ENCODE measurements around the gene BDNF.
"Not testable (repeated sequence)": the region's sequence is repeated elsewhere in the genome, so short reads cannot be mapped to it uniquely, and the experiment has no call there.

The BDNF gene

GRCh38 chr11:27697679-27698275, 2.5 kb downstream of the BDNF start:
- peaks cover 25% of the 10 kb centered on the region for H3K4me1 Mint-ChIP-seq (ENCODE audit: low read depth)
- no peaks in the 10 kb centered on the region for H3K9me3 Mint-ChIP-seq
- no peaks in the 10 kb centered on the region for H3K36me3 Mint-ChIP-seq (ENCODE audit: low read depth)
- H3K27ac Mint-ChIP-seq: no peak overlapping the region
- H3K27me3 Mint-ChIP-seq: peaks cover 73% of the 10 kb centered on the region
- no peak overlapping the region for H3K4me3 Mint-ChIP-seq

- Mint-ChIP-seq H3K9me3 (no peaks in the 10 kb centered on the region), H3K4me3 (no peak overlapping the region), H3K4me1 (ENCODE audit: low read depth) (peaks cover 25% of the 10 kb centered on the region), H3K36me3 (ENCODE audit: low read depth) (no peaks in the 10 kb centered on the region), H3K27me3 (peaks cover 65% of the 10 kb centered on the region), H3K27ac (no peak overlapping the region)
Observed at GRCh38 chr11:27696961-27697360, 3.3 kb downstream of the BDNF start.

GRCh38 chr11:27696115-27696514, 4.1 kb downstream of the BDNF start:
- H3K4me1 Mint-ChIP-seq (ENCODE audit: low read depth): peaks cover 19% of the 10 kb centered on the region
- H3K27me3 Mint-ChIP-seq: peaks cover 57% of the 10 kb centered on the region
- H3K4me3 Mint-ChIP-seq: no peak overlapping the region
- H3K27ac Mint-ChIP-seq: no peak overlapping the region
- no peaks in the 10 kb centered on the region for H3K9me3 Mint-ChIP-seq
- no peaks in the 10 kb centered on the region for H3K36me3 Mint-ChIP-seq (ENCODE audit: low read depth)

GRCh38 chr11:27694992-27695391, 5.3 kb downstream of the BDNF start:
- no peak overlapping the region for H3K4me3 Mint-ChIP-seq
- peaks cover 51% of the 10 kb centered on the region for H3K27me3 Mint-ChIP-seq
- no peaks in the 10 kb centered on the region for H3K36me3 Mint-ChIP-seq (ENCODE audit: low read depth)
- no peaks in the 10 kb centered on the region for H3K9me3 Mint-ChIP-seq
- H3K4me1 Mint-ChIP-seq (ENCODE audit: low read depth): peaks cover 14% of the 10 kb centered on the region
- H3K27ac Mint-ChIP-seq: no peak overlapping the region

- no peaks in the 10 kb centered on the region for H3K9me3 Mint-ChIP-seq
- H3K27me3 Mint-ChIP-seq: peaks cover 36% of the 10 kb centered on the region
- H3K27ac Mint-ChIP-seq: no peak overlapping the region
- no peaks in the 10 kb centered on the region for H3K36me3 Mint-ChIP-seq (ENCODE audit: low read depth)
- no peak overlapping the region for H3K4me3 Mint-ChIP-seq
- no peaks in the 10 kb centered on the region for H3K4me1 Mint-ChIP-seq (ENCODE audit: low read depth)
Observed at GRCh38 chr11:27693398-27693797, 6.9 kb downstream of the BDNF start.

GRCh38 chr11:27692781-27693180, 7.5 kb downstream of the BDNF start:
- Mint-ChIP-seq H3K4me1 (ENCODE audit: low read depth) (no peaks in the 10 kb centered on the region), H3K27me3 (peaks cover 33% of the 10 kb centered on the region), H3K9me3 (no peaks in the 10 kb centered on the region), H3K4me3 (no peak overlapping the region), H3K27ac (no peak overlapping the region), H3K36me3 (ENCODE audit: low read depth) (no peaks in the 10 kb centered on the region)

GRCh38 chr11:27688076-27688475, 12.2 kb downstream of the BDNF start:
- no peaks in the 10 kb centered on the region for H3K27me3 Mint-ChIP-seq
- H3K4me3 Mint-ChIP-seq: no peak overlapping the region
- H3K36me3 Mint-ChIP-seq (ENCODE audit: low read depth): no peaks in the 10 kb centered on the region
- no peak overlapping the region for H3K27ac Mint-ChIP-seq
- H3K9me3 Mint-ChIP-seq: no peaks in the 10 kb centered on the region
- no peaks in the 10 kb centered on the region for H3K4me1 Mint-ChIP-seq (ENCODE audit: low read depth)

GRCh38 chr11:27681664-27682063, 18.6 kb downstream of the BDNF start:
- no peak overlapping the region for H3K27ac Mint-ChIP-seq
- no peaks in the 10 kb centered on the region for H3K9me3 Mint-ChIP-seq
- H3K4me3 Mint-ChIP-seq: no peak overlapping the region
- no peaks in the 10 kb centered on the region for H3K36me3 Mint-ChIP-seq (ENCODE audit: low read depth)
- no peaks in the 10 kb centered on the region for H3K27me3 Mint-ChIP-seq
- H3K4me1 Mint-ChIP-seq (ENCODE audit: low read depth): no peaks in the 10 kb centered on the region

GRCh38 chr11:27679136-27680015, 20.9 kb downstream of the BDNF start:
- Mint-ChIP-seq H3K36me3 (ENCODE audit: low read depth) (no peaks in the 10 kb centered on the region), H3K9me3 (no peaks in the 10 kb centered on the region), H3K4me1 (ENCODE audit: low read depth) (no peaks in the 10 kb centered on the region), H3K27me3 (no peaks in the 10 kb centered on the region), H3K27ac (no peak overlapping the region), H3K4me3 (no peak overlapping the region)

- Mint-ChIP-seq H3K9me3 (no peaks in the 10 kb centered on the region), H3K36me3 (ENCODE audit: low read depth) (no peaks in the 10 kb centered on the region), H3K4me3 (no peak overlapping the region), H3K27ac (no peak overlapping the region), H3K27me3 (no peaks in the 10 kb centered on the region), H3K4me1 (ENCODE audit: low read depth) (no peaks in the 10 kb centered on the region)
Observed at GRCh38 chr11:27678242-27678641, 22.0 kb downstream of the BDNF start.

GRCh38 chr11:27677108-27677507, 23.1 kb downstream of the BDNF start:
- H3K27me3 Mint-ChIP-seq: no peaks in the 10 kb centered on the region
- no peak overlapping the region for H3K4me3 Mint-ChIP-seq
- no peaks in the 10 kb centered on the region for H3K36me3 Mint-ChIP-seq (ENCODE audit: low read depth)
- no peaks in the 10 kb centered on the region for H3K4me1 Mint-ChIP-seq (ENCODE audit: low read depth)
- no peaks in the 10 kb centered on the region for H3K9me3 Mint-ChIP-seq
- no peak overlapping the region for H3K27ac Mint-ChIP-seq

GRCh38 chr11:27673979-27674663, 26.1 kb downstream of the BDNF start:
- no peak overlapping the region for H3K4me3 Mint-ChIP-seq
- no peak overlapping the region for H3K27ac Mint-ChIP-seq
- H3K27me3 Mint-ChIP-seq: no peaks in the 10 kb centered on the region
- H3K4me1 Mint-ChIP-seq (ENCODE audit: low read depth): no peaks in the 10 kb centered on the region
- no peaks in the 10 kb centered on the region for H3K9me3 Mint-ChIP-seq
- no peaks in the 10 kb centered on the region for H3K36me3 Mint-ChIP-seq (ENCODE audit: low read depth)

GRCh38 chr11:27672836-27673464, 27.3 kb downstream of the BDNF start:
- H3K9me3 Mint-ChIP-seq: peaks cover 4% of the 10 kb centered on the region
- H3K27me3 Mint-ChIP-seq: no peaks in the 10 kb centered on the region
- H3K4me3 Mint-ChIP-seq: no peak overlapping the region
- no peaks in the 10 kb centered on the region for H3K36me3 Mint-ChIP-seq (ENCODE audit: low read depth)
- H3K4me1 Mint-ChIP-seq (ENCODE audit: low read depth): no peaks in the 10 kb centered on the region
- H3K27ac Mint-ChIP-seq: no peak overlapping the region

- not testable (repeated sequence) for H3K27ac Mint-ChIP-seq; H3K27me3 Mint-ChIP-seq; H3K4me3 Mint-ChIP-seq; H3K36me3 Mint-ChIP-seq (ENCODE audit: low read depth); H3K4me1 Mint-ChIP-seq (ENCODE audit: low read depth)
- H3K9me3 Mint-ChIP-seq: peaks cover 22% of the 10 kb centered on the region
Observed at GRCh38 chr11:27665508-27666101, 34.6 kb downstream of the BDNF start.

- H3K36me3 Mint-ChIP-seq (ENCODE audit: low read depth): peaks cover 24% of the 10 kb centered on the region
- H3K27ac Mint-ChIP-seq: no peak overlapping the region
- H3K4me3 Mint-ChIP-seq: no peak overlapping the region
- H3K9me3 Mint-ChIP-seq: peaks cover 22% of the 10 kb centered on the region
- H3K4me1 Mint-ChIP-seq (ENCODE audit: low read depth): no peaks in the 10 kb centered on the region
- H3K27me3 Mint-ChIP-seq: no peaks in the 10 kb centered on the region
Observed at GRCh38 chr11:27663326-27663725, 36.9 kb downstream of the BDNF start.

All from stimulated activated naive CD8-positive, alpha-beta T cell treated with anti-CD3 and anti-CD28 coated beads, Interleukin-15, Interleukin-2, amounts not matched to agents 100 ng/mL and 50 ng/mL, for 24 hours (primary cell).